HepG2 (cell line): Measurements from ENCODE around the gene LYRM1. TPM values are rescaled to one million over a fixed set of nuclear protein-coding genes. Genes with fewer than 3 reads are reported as not detected.

Experiments
- CC2D1A ChIP-seq: sonication (generic); formaldehyde crosslinking; IDR thresholded peaks from 2 replicates; pipeline ENCODE4 v1.8.1; 2023; ENCODE audit warnings: mild to moderate bottlenecking, missing genetic modification reagents
- ELK4 ChIP-seq: sonication (generic); formaldehyde crosslinking; IDR thresholded peaks from 2 replicates; pipeline ENCODE4 v1.9.0; 2021; ENCODE audit warnings: missing genetic modification reagents, borderline replicate concordance
- MAX ChIP-seq: IDR thresholded peaks from 2 replicates; pipeline ENCODE4 v1.6.1; 2012; ENCODE audit warnings: inconsistent platforms
- MIXL1 ChIP-seq: IDR thresholded peaks from 2 replicates; pipeline ENCODE4 v1.6.1; 2016
- NFE2L1 ChIP-seq: sonication (generic); formaldehyde crosslinking; IDR thresholded peaks from 2 replicates; pipeline ENCODE4 v1.4.0; 2020; ENCODE audit warnings: missing genetic modification reagents, mild to moderate bottlenecking, borderline replicate concordance
- NONO ChIP-seq, 2 experiments: fragments of 450-650 bp in 1 of 2; sonication (generic) in 1 of 2; formaldehyde crosslinking in 1 of 2; IDR thresholded peaks in 1 of 2; conservative IDR thresholded peaks in 1 of 2; 2 replicates each; pipeline versions ENCODE4 v1.6.1 to v1.8.0; 2017 to 2022; ENCODE audit warnings: mild to moderate bottlenecking in 1 of 2, missing genetic modification reagents in 1 of 2, moderate library complexity in 1 of 2
- RAD21 ChIP-seq: fragments of 450-650 bp; formaldehyde crosslinking; IDR thresholded peaks from 2 replicates; pipeline ENCODE4 v1.5.0; 2020; ENCODE audit warnings: mild to moderate bottlenecking
- RNF219 ChIP-seq: sonication (generic); formaldehyde crosslinking; IDR thresholded peaks from 2 replicates; pipeline ENCODE4 v1.5.0; 2020; ENCODE audit warnings: mild to moderate bottlenecking, missing genetic modification reagents
- SALL1 ChIP-seq: sonication (generic); formaldehyde crosslinking; IDR thresholded peaks from 2 replicates; pipeline ENCODE4 v1.8.0; 2022; ENCODE audit warnings: mild to moderate bottlenecking, missing genetic modification reagents
- WIZ ChIP-seq: sonication (generic); formaldehyde crosslinking; IDR thresholded peaks from 2 replicates; pipeline ENCODE4 v1.5.1; 2020; ENCODE audit warnings: mild to moderate bottlenecking, missing genetic modification reagents
- ZKSCAN8 ChIP-seq: IDR thresholded peaks from 2 replicates; pipeline ENCODE4 v1.6.1; 2016; ENCODE audit warnings: borderline replicate concordance, missing genetic modification reagents, missing compliant biosample characterization
- ZNF264 ChIP-seq: sonication (generic); formaldehyde crosslinking; IDR thresholded peaks from 2 replicates; pipeline ENCODE4 v1.4.0; 2020; ENCODE audit warnings: missing genetic modification reagents
- ZNF430 ChIP-seq: sonication (generic); formaldehyde crosslinking; IDR thresholded peaks from 2 replicates; pipeline ENCODE4 v1.9.0; 2021; ENCODE audit warnings: mild to moderate bottlenecking, missing genetic modification reagents
- ZNF644 ChIP-seq: IDR thresholded peaks from 2 replicates; pipeline ENCODE4 v1.6.1; 2016; ENCODE audit warnings: low read depth
- ZSCAN22 ChIP-seq: sonication (generic); formaldehyde crosslinking; IDR thresholded peaks from 2 replicates; pipeline ENCODE4 v1.4.0; 2020; ENCODE audit warnings: mild to moderate bottlenecking, missing genetic modification reagents
- polyA plus RNA-seq, 8 experiments: library from polyadenylated mRNA; depleted of rRNA in 3 of 8; stranded (reverse) in 7 of 8; unstranded in 1 of 8; fragments of >200 nt; fragmentation: Illumina TruSeq in 4 of 8; extraction: Trizol in 4 of 8; gene quantifications; 2 replicates each; pipeline versions ENCODE4 v1.2.1 to v1.2.3, GENCODE V29; 2011 to 2016; ENCODE audit warnings: low read depth in 4 of 8, missing spikeins in 1 of 8, mixed read lengths in 1 of 8; ENCODE audit not compliant: insufficient read depth in 1 of 8
- total RNA-seq, 5 experiments: library from RNA; depleted of rRNA; stranded (reverse); fragments of >200 nt; fragmentation: Illumina TruSeq; extraction: Trizol; gene quantifications; 2 replicates each; pipeline ENCODE4 v1.2.3, GENCODE V29; 2016; ENCODE audit warnings: low read depth in 1 of 5
- TF ChIP-seq, protein P1 (sequence below): sonication (generic); formaldehyde crosslinking; IDR thresholded peaks from 2 replicates; pipeline ENCODE4 v1.4.0; 2020; ENCODE audit warnings: missing genetic modification reagents, mild to moderate bottlenecking, borderline replicate concordance
- TF ChIP-seq, protein P2 (sequence below): sonication (generic); formaldehyde crosslinking; IDR thresholded peaks from 2 replicates; pipeline ENCODE4 v1.5.0; 2020; ENCODE audit warnings: missing genetic modification reagents, mild to moderate bottlenecking, borderline replicate concordance
- TF ChIP-seq, protein P3 (sequence below): sonication (generic); formaldehyde crosslinking; IDR thresholded peaks from 2 replicates; pipeline ENCODE4 v1.9.0; 2021; ENCODE audit warnings: missing genetic modification reagents, borderline replicate concordance

LYRM1 gene
- total and polyA plus RNA-seq, 2 of the 13 experiments (the other 11 are each of a cell fraction or from before 2014, with no cell fraction given): 59.2 to 82.6 TPM

- TF ChIP-seq, protein P1, sequence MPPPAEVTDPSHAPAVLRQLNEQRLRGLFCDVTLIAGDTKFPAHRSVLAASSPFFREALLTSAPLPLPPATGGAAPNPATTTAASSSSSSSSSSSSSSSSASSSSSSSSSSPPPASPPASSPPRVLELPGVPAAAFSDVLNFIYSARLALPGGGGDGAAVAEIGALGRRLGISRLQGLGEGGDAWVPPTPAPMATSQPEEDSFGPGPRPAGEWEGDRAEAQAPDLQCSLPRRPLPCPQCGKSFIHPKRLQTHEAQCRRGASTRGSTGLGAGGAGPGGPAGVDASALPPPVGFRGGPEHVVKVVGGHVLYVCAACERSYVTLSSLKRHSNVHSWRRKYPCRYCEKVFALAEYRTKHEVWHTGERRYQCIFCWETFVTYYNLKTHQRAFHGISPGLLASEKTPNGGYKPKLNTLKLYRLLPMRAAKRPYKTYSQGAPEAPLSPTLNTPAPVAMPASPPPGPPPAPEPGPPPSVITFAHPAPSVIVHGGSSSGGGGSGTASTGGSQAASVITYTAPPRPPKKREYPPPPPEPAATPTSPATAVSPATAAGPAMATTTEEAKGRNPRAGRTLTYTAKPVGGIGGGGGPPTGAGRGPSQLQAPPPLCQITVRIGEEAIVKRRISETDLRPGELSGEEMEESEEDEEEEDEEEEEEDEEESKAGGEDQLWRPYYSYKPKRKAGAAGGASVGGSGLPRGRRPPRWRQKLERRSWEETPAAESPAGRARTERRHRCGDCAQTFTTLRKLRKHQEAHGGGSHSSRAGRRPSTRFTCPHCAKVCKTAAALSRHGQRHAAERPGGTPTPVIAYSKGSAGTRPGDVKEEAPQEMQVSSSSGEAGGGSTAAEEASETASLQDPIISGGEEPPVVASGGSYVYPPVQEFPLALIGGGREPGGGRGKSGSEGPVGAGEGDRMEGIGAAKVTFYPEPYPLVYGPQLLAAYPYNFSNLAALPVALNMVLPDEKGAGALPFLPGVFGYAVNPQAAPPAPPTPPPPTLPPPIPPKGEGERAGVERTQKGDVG (CRISPR knock-in tag): no peak; the same call in 1 of the 2 replicates
- 0 out of 2 replicates have a peak, but pooled peaks have one; percentile 75 for TF ChIP-seq CC2D1A (CRISPR knock-in tag)
- TF ChIP-seq ZSCAN22: no peak
- TF ChIP-seq, protein P2, sequence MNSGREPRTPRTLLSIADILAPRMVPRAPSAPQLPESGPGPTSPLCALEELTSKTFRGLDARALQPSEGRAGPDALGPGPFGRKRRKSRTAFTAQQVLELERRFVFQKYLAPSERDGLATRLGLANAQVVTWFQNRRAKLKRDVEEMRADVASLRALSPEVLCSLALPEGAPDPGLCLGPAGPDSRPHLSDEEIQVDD: no peak
- TF ChIP-seq RAD21 (CRISPR knock-in tag): 0 out of 2 replicates have a peak, but pooled peaks have one; percentile 4
- no peak for TF ChIP-seq ZNF644 (CRISPR knock-in tag)
- TF ChIP-seq WIZ: no peak
- TF ChIP-seq ZNF430: 0 out of 2 replicates have a peak, but pooled peaks have one; percentile 19
- TF ChIP-seq ZNF264: no peak
- TF ChIP-seq NFE2L1 (CRISPR knock-in tag): no peak
- peak; percentile 12; the same call in 1 of the 2 replicates for TF ChIP-seq MIXL1
- TF ChIP-seq NONO (IDR thresholded peaks at IDR 0.05): no peak
- TF ChIP-seq NONO (CRISPR knock-in tag; conservative IDR thresholded peaks at IDR 0.05): no peak
- no peak for TF ChIP-seq ELK4 (CRISPR knock-in tag)
- peak; percentile 81 for TF ChIP-seq MAX
- 0 out of 2 replicates have a peak, but pooled peaks have one; percentile 51 for TF ChIP-seq RNF219 (CRISPR knock-in tag)
- no peak for TF ChIP-seq ZKSCAN8 (CRISPR knock-in tag)
- TF ChIP-seq SALL1 (CRISPR knock-in tag): peak; percentile 25; the same call in 1 of the 2 replicates
- TF ChIP-seq, protein P3, sequence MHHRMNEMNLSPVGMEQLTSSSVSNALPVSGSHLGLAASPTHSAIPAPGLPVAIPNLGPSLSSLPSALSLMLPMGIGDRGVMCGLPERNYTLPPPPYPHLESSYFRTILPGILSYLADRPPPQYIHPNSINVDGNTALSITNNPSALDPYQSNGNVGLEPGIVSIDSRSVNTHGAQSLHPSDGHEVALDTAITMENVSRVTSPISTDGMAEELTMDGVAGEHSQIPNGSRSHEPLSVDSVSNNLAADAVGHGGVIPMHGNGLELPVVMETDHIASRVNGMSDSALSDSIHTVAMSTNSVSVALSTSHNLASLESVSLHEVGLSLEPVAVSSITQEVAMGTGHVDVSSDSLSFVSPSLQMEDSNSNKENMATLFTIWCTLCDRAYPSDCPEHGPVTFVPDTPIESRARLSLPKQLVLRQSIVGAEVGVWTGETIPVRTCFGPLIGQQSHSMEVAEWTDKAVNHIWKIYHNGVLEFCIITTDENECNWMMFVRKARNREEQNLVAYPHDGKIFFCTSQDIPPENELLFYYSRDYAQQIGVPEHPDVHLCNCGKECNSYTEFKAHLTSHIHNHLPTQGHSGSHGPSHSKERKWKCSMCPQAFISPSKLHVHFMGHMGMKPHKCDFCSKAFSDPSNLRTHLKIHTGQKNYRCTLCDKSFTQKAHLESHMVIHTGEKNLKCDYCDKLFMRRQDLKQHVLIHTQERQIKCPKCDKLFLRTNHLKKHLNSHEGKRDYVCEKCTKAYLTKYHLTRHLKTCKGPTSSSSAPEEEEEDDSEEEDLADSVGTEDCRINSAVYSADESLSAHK (CRISPR knock-in tag): 0 out of 2 replicates have a peak, but pooled peaks have one; percentile 13
Observed at GRCh38 chr16:20901436-20902112, 1.0 kb downstream of the LYRM1 start (continued).
